Glomerular endothelial cell (primary cell): Measurements from ENCODE around the gene CBY3. TPM values are rescaled to one million over a fixed set of nuclear protein-coding genes. Genes with fewer than 3 reads are reported as not detected.
"Not testable (repeated sequence)": the region's sequence is repeated elsewhere in the genome, so short reads cannot be mapped to it uniquely, and the experiment has no call there.

Experiments used
- DNase-seq: peaks from one replicate; pipeline ENCODE4 v3.0.0-alpha.2; 2011; ENCODE audit warnings: low read depth, low spot score; ENCODE audit errors: extremely low read depth
- total RNA-seq: library from RNA; depleted of rRNA; stranded (reverse); fragments of >200 nt; gene quantifications from 2 replicates; pipeline ENCODE4 v1.2.3, GENCODE V29; 2015

CBY3 gene
- total RNA-seq, 1 donor from 2014 or later, result not detected

GRCh38 chr5:179678223-179679013, 2.4 kb downstream of the CBY3 start:
- no peak for DNase-seq

GRCh38 chr5:179668391-179668790, 12.4 kb downstream of the CBY3 start:
- DNase-seq, result no peak

GRCh38 chr5:179661647-179662046, 19.2 kb downstream of the CBY3 start:
- not testable (repeated sequence) for DNase-seq

DNA sequence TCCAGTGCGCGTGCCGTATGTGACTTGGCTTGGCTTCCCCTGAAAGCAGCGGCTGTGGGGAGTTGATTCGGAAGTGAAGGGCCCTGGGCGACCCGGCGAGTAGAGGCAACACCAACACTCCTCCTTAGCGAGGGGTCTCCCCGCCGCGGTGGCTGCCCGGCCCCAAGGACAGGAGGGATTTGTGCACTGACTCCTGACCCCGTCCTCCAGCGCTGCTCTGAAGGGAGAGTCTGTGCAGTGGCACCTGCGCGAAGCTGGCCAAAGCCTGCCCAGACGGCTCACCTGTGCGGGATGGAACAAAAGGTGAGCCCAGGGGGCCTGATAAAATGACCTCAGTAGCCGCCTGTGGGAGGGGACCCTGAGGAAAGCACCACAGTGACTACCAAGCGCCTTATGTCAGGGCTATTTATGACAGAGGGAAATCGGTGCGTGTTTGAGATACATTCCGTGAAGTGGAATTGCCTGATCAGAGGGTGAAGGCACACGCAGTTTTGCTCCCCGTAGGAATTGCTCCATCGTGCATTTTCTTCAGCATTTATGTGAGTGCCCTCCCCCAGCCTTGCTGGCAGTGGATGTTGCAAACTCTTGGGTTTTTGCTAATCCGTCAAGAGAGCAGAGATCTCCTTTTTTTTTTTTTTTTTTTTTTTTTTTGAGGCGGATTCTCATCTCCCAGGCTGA, 22.5 kb downstream of the CBY3 start:
- DNase-seq, result not testable (repeated sequence)

DNA sequence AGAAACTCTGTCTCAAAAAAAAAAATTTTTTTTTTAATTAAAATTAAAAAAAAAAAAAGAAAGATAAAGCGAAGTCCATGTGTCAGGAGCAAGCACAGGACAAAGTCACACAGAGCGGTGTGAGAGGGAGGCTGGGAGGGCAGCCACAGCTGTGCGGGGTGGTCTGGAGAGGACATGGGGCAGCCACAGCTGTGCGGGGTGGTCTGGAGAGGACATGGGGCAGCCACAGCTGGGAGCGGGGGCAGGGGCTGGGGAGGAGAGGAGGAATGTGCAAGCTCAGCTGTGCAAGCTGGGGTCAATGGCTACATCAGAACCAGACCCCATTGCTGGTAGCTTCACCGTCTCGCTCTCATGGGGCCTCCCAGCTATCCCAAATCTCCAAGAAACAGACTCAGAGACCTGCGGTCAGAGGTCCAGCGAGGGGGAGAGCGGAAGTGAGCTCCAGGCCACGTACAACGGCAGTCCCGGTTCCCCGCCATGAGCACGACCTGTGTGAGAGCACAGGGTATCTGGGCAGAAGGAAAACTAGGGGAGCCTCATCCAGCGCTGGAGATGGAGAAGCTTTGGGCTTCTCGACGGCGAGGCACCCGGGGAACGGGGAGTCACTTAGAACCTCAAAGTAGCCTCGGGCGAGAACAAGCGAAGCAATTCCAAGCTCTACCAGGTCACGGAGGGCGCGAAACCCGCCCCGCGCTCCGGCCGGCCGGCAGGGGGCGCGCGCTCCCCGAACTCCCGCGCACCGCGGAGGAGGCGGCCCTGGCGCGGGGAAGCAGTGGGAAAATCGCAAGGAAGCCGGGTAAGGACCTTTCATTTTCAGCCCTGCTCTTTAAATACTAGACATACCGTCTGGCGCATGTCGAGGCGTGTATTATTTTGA, 23.3 kb downstream of the CBY3 start:
- DNase-seq, result not testable (repeated sequence)

- DNase-seq, result not testable (repeated sequence)
Observed at GRCh38 chr5:179653135-179653534, 27.7 kb downstream of the CBY3 start.

- DNase-seq, result not testable (repeated sequence)
Observed at GRCh38 chr5:179650245-179650644, 30.6 kb downstream of the CBY3 start.

- not testable (repeated sequence) for DNase-seq
Observed at GRCh38 chr5:179649166-179649703, 31.6 kb downstream of the CBY3 start.

- DNase-seq, result no peak
Observed at GRCh38 chr5:179648410-179648809, 32.4 kb downstream of the CBY3 start.

- not testable (repeated sequence) for DNase-seq
Observed at GRCh38 chr5:179644766-179645165, 36.1 kb downstream of the CBY3 start.

- DNase-seq, result not testable (repeated sequence)
Observed at GRCh38 chr5:179643141-179643920, 37.5 kb downstream of the CBY3 start.

DNA sequence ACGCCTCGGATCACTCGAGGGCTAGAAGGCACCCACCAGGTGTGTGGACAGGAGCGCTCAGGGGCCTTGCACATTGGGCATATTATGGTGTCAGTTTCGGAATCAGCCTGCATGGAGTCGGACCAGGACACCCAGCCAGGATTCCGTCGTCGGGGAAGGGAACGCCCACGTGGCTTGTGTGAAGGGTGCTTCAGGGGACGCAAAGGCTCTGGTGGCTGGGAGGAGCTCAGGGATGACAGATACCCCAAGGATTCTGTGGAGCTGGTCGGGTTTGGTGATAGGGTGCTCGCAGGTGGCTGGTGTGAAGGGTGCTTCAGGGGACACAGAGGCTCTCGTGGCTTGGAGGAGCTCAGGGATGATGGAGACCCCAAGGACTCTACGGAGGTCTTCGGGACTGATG, 38.2 kb downstream of the CBY3 start:
- not testable (repeated sequence) for DNase-seq

DNA sequence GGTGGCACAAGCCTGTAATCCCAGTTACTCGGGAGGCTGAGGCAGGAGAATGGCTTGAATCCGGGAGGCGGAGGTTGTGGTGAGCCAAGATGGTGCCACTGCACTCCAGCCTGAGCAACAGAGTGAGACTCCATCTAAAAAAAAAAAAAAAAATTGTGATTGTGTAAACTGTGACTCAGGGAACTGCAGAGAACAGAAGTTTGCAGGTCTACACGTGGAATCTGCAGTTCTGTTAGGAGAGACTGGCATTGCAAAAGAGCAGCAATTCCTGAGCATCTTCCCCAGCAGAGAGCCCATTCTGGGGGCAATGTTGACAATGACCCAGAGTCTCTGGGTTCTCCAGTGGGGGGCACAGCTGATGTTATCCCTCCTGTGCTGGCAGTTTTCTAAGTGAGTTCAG, 39.1 kb downstream of the CBY3 start:
- DNase-seq, result not testable (repeated sequence)

- DNase-seq, result not testable (repeated sequence)
Observed at GRCh38 chr5:179639296-179639695, 41.5 kb downstream of the CBY3 start.

DNA sequence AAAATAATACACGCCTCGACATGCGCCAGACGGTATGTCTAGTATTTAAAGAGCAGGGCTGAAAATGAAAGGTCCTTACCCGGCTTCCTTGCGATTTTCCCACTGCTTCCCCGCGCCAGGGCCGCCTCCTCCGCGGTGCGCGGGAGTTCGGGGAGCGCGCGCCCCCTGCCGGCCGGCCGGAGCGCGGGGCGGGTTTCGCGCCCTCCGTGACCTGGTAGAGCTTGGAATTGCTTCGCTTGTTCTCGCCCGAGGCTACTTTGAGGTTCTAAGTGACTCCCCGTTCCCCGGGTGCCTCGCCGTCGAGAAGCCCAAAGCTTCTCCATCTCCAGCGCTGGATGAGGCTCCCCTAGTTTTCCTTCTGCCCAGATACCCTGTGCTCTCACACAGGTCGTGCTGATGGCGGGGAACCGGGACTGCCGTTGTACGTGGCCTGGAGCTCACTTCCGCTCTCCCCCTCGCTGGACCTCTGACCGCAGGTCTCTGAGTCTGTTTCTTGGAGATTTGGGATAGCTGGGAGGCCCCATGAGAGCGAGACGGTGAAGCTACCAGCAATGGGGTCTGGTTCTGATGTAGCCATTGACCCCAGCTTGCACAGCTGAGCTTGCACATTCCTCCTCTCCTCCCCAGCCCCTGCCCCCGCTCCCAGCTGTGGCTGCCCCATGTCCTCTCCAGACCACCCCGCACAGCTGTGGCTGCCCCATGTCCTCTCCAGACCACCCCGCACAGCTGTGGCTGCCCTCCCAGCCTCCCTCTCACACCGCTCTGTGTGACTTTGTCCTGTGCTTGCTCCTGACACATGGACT, 46.3 kb downstream of the CBY3 start:
- DNase-seq, result not testable (repeated sequence)

DNA sequence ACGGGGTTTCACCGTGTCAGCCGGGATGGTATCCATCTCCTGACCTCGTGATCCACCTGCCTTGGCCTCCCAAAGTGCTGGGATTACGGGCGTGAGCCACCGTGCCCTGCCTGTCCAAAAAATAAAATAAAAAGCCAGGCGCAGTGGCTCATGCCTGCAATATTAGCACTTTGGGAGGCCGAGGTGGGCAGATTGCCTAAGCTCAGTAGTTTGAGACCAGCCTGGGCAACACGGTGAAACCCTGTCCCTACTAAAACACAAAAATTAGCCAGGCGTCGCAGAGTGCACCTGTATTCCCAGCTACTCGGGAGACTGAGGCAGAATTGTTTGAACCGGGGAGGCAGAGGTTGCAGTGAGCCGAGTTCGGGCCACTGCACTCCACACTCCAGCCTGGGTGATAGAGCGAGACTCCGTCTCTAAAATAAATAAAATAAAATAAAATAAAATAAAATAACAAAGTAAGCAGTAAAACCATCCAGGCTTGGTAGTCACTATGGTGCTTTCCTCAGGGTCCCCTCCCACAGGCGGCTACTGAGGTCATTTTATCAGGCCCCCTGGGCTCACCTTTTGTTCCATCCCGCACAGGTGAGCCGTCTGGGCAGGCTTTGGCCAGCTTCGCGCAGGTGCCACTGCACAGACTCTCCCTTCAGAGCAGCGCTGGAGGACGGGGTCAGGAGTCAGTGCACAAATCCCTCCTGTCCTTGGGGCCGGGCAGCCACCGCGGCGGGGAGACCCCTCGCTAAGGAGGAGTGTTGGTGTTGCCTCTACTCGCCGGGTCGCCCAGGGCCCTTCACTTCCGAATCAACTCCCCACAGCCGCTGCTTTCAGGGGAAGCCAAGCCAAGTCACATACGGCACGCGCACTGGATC, 47.1 kb downstream of the CBY3 start:
- DNase-seq, result not testable (repeated sequence)
